ENCODE measurements around the gene OGFOD1.

The OGFOD1 gene

GRCh38 chr16:56463153-56463552 lies 11.8 kb downstream of the OGFOD1 start:
- no peak for ATAC-seq (ENCODE audit: low read depth)
- no peaks in the 10 kb centered on the region for H3K4me1 ChIP-seq (ENCODE audit: insufficient read depth, poor library complexity, severe bottlenecking)
- no peak overlapping the region for H3K4me3 ChIP-seq (ENCODE audit: severe bottlenecking)
- no peaks in the 10 kb centered on the region for H3K27me3 ChIP-seq (ENCODE audit: insufficient read depth, poor library complexity, severe bottlenecking)
- no peak for DNase-seq (ENCODE audit: low spot score)
- no peak overlapping the region for H3K27ac ChIP-seq (ENCODE audit: poor library complexity, severe bottlenecking)
- peaks cover 93% of the 10 kb centered on the region for H3K36me3 ChIP-seq (ENCODE audit: low read depth)
- no peaks in the 10 kb centered on the region for H3K9me3 ChIP-seq (ENCODE audit: severe bottlenecking)
- TF ChIP-seq CTCF (IDR thresholded peaks at IDR 0.05; ENCODE audit: poor library complexity, severe bottlenecking) = no peak

GRCh38 chr16:56466344-56466743 lies 15.0 kb downstream of the OGFOD1 start:
- H3K27me3 ChIP-seq (ENCODE audit: insufficient read depth, poor library complexity, severe bottlenecking) = no peaks in the 10 kb centered on the region
- peaks cover 93% of the 10 kb centered on the region for H3K36me3 ChIP-seq (ENCODE audit: low read depth)
- H3K4me3 ChIP-seq (ENCODE audit: severe bottlenecking) = no peak overlapping the region
- ATAC-seq (ENCODE audit: low read depth) (no peak), DNase-seq (ENCODE audit: low spot score) (no peak)
- no peaks in the 10 kb centered on the region for H3K4me1 ChIP-seq (ENCODE audit: insufficient read depth, poor library complexity, severe bottlenecking)
- no peak overlapping the region for H3K27ac ChIP-seq (ENCODE audit: poor library complexity, severe bottlenecking)
- no peaks in the 10 kb centered on the region for H3K9me3 ChIP-seq (ENCODE audit: severe bottlenecking)
- no peak for TF ChIP-seq CTCF (IDR thresholded peaks at IDR 0.05; ENCODE audit: poor library complexity, severe bottlenecking)

GRCh38 chr16:56468800-56469199 lies 17.4 kb downstream of the OGFOD1 start:
- Histone ChIP-seq H3K36me3 (ENCODE audit: low read depth) (peaks cover 99% of the 10 kb centered on the region), H3K27me3 (ENCODE audit: insufficient read depth, poor library complexity, severe bottlenecking) (no peaks in the 10 kb centered on the region), H3K9me3 (ENCODE audit: severe bottlenecking) (no peaks in the 10 kb centered on the region), H3K4me3 (ENCODE audit: severe bottlenecking) (no peak overlapping the region), H3K4me1 (ENCODE audit: insufficient read depth, poor library complexity, severe bottlenecking) (no peaks in the 10 kb centered on the region), H3K27ac (ENCODE audit: poor library complexity, severe bottlenecking) (no peak overlapping the region)
- DNase-seq (ENCODE audit: low spot score) (no peak), ATAC-seq (ENCODE audit: low read depth) (no peak)
- TF ChIP-seq CTCF (IDR thresholded peaks at IDR 0.05; ENCODE audit: poor library complexity, severe bottlenecking) = no peak

- DNase-seq (ENCODE audit: low spot score) (no peak), ATAC-seq (ENCODE audit: low read depth) (no peak)
- TF ChIP-seq CTCF (IDR thresholded peaks at IDR 0.05; ENCODE audit: poor library complexity, severe bottlenecking) = no peak
- H3K4me3 ChIP-seq (ENCODE audit: severe bottlenecking) = no peak overlapping the region
- no peaks in the 10 kb centered on the region for H3K4me1 ChIP-seq (ENCODE audit: insufficient read depth, poor library complexity, severe bottlenecking)
- no peak overlapping the region for H3K27ac ChIP-seq (ENCODE audit: poor library complexity, severe bottlenecking)
- no peaks in the 10 kb centered on the region for H3K9me3 ChIP-seq (ENCODE audit: severe bottlenecking)
- no peaks in the 10 kb centered on the region for H3K27me3 ChIP-seq (ENCODE audit: insufficient read depth, poor library complexity, severe bottlenecking)
- peaks cover 99% of the 10 kb centered on the region for H3K36me3 ChIP-seq (ENCODE audit: low read depth)
Observed at GRCh38 chr16:56469748-56470147, 18.4 kb downstream of the OGFOD1 start.

GRCh38 chr16:56470232-56470631 lies 18.9 kb downstream of the OGFOD1 start:
- ATAC-seq (ENCODE audit: low read depth) (no peak), DNase-seq (ENCODE audit: low spot score) (no peak)
- H3K27me3 ChIP-seq (ENCODE audit: insufficient read depth, poor library complexity, severe bottlenecking) = no peaks in the 10 kb centered on the region
- no peak overlapping the region for H3K27ac ChIP-seq (ENCODE audit: poor library complexity, severe bottlenecking)
- no peak for TF ChIP-seq CTCF (IDR thresholded peaks at IDR 0.05; ENCODE audit: poor library complexity, severe bottlenecking)
- H3K36me3 ChIP-seq (ENCODE audit: low read depth) = peaks cover 99% of the 10 kb centered on the region
- no peaks in the 10 kb centered on the region for H3K4me1 ChIP-seq (ENCODE audit: insufficient read depth, poor library complexity, severe bottlenecking)
- H3K9me3 ChIP-seq (ENCODE audit: severe bottlenecking) = no peaks in the 10 kb centered on the region
- H3K4me3 ChIP-seq (ENCODE audit: severe bottlenecking) = no peak overlapping the region
